Measurements from ENCODE around the gene ADRB1. TPM values are rescaled to one million over a fixed set of nuclear protein-coding genes. Genes with fewer than 3 reads are reported as not detected.

Gene ADRB1
- total RNA-seq, 1 experiment from 2014 or later, result 85.2 TPM

DNA sequence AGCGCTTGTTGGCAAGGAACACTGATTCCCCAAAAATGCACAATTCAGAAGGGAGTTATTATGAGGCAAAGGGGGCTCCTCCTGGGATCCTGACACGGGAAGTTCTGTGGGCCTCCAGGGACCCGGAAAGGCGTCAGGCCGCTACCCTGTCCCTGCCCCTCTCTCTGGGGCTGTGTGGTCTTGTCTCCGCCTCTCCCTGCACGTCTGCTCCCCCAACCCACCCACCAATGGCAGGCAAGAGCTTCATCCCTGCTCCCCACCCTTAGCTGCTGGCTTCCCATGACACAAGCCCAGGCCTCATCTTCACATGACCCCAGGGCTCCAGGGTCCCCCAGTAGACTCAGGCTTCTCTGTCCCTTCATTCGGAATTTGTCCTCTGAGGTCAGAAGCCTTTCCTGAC, 31.0 kb upstream of the ADRB1 start:
- intact Hi-C loops (cut with micrococcal nuclease; ENCODE audit: unreplicated experiment), result no loop called here
- H3K27me3 ChIP-seq (replicated peaks; ENCODE audit: insufficient read depth, low read depth, low read length, poor library complexity), result no peaks in the 10 kb centered on the region
- ChIA-PET POLR2A (ENCODE audit: low non-redundant PET) (no interaction called here), CTCF (no interaction called here)
- no TSS peak for BruUV-seq (replicated peaks)
- DNase-seq (ENCODE audit: low spot score), result no peak
- H3K4me1 ChIP-seq (ENCODE audit: insufficient read depth, low read length, poor library complexity, severe bottlenecking), result no peaks in the 10 kb centered on the region
- peaks cover 8% of the 10 kb centered on the region for H3K9me3 ChIP-seq (ENCODE audit: low read depth, low read length, poor library complexity, severe bottlenecking)
- no peak overlapping the region for H3K4me3 ChIP-seq (ENCODE audit: low read depth, low read length, poor library complexity, severe bottlenecking)
- no peak overlapping the region for H3K27ac ChIP-seq (ENCODE audit: low read depth, low read length, poor library complexity, severe bottlenecking)
- no peaks in the 10 kb centered on the region for H3K36me3 ChIP-seq (ENCODE audit: insufficient read depth, low read length, poor library complexity, severe bottlenecking)
- TF ChIP-seq CTCF (conservative IDR thresholded peaks at IDR 0.05; ENCODE audit: low read depth, low read length) (no peak), EZH2 (IDR thresholded peaks at IDR 0.05; ENCODE audit: borderline replicate concordance, low read depth, low read length, poor library complexity, severe bottlenecking) (no peak)

DNA sequence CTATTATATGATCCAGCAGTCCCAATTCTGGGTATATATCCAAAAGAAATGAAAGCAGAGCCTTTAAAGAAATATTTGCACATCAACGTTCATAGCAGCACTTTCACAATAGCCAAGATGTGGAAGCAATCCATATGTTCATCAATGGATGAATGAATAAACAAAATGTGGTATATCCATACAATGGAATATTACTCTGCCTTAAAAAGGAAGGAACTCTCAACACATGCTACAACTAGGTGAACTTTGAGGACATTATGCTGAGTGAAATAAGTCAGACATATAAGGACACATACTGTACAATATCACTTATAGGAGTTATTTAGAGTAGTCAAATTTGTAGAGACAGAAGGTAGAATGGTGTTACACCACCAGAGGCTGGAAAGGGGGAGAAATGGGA, 28.0 kb upstream of the ADRB1 start:
- BruUV-seq (replicated peaks), result no TSS peak
- no peak for DNase-seq (ENCODE audit: low spot score)
- Histone ChIP-seq H3K9me3 (ENCODE audit: low read depth, low read length, poor library complexity, severe bottlenecking) (peaks cover 8% of the 10 kb centered on the region), H3K27me3 (replicated peaks; ENCODE audit: insufficient read depth, low read depth, low read length, poor library complexity) (no peaks in the 10 kb centered on the region), H3K36me3 (ENCODE audit: insufficient read depth, low read length, poor library complexity, severe bottlenecking) (no peaks in the 10 kb centered on the region), H3K4me3 (ENCODE audit: low read depth, low read length, poor library complexity, severe bottlenecking) (no peak overlapping the region), H3K27ac (ENCODE audit: low read depth, low read length, poor library complexity, severe bottlenecking) (no peak overlapping the region), H3K4me1 (ENCODE audit: insufficient read depth, low read length, poor library complexity, severe bottlenecking) (no peaks in the 10 kb centered on the region)
- ChIA-PET CTCF (no interaction called here), POLR2A (ENCODE audit: low non-redundant PET) (no interaction called here)
- TF ChIP-seq EZH2 (IDR thresholded peaks at IDR 0.05; ENCODE audit: borderline replicate concordance, low read depth, low read length, poor library complexity, severe bottlenecking) (no peak), CTCF (conservative IDR thresholded peaks at IDR 0.05; ENCODE audit: low read depth, low read length) (no peak)
- intact Hi-C loops (cut with micrococcal nuclease; ENCODE audit: unreplicated experiment), result no loop called here

DNA sequence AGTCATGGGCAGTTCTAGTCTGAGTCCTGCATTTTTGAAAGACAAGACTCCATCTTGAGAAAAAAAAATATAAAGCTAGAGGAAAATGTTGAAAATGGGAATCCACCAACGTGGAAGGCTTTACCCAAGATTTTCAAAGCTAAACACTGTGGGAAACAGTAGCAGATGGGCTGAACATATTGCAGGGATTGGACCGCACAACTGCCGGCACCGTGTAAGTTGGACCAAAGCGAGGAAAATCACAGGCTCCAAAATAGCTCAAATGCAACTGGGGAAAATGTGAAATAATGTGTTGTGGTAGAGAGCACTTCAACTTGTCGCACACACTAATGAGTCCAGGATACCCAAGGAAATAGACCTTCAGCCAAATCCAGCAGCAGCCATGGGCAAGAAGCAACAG, 26.4 kb upstream of the ADRB1 start:
- intact Hi-C loops (cut with micrococcal nuclease; ENCODE audit: unreplicated experiment), result no loop called here
- BruUV-seq (replicated peaks), result no TSS peak
- no peak overlapping the region for H3K27ac ChIP-seq (ENCODE audit: low read depth, low read length, poor library complexity, severe bottlenecking)
- H3K9me3 ChIP-seq (ENCODE audit: low read depth, low read length, poor library complexity, severe bottlenecking), result peaks cover 8% of the 10 kb centered on the region
- H3K4me3 ChIP-seq (ENCODE audit: low read depth, low read length, poor library complexity, severe bottlenecking), result no peak overlapping the region
- H3K36me3 ChIP-seq (ENCODE audit: insufficient read depth, low read length, poor library complexity, severe bottlenecking), result no peaks in the 10 kb centered on the region
- ChIA-PET POLR2A (ENCODE audit: low non-redundant PET) (no interaction called here), CTCF (no interaction called here)
- TF ChIP-seq CTCF (conservative IDR thresholded peaks at IDR 0.05; ENCODE audit: low read depth, low read length) (no peak), EZH2 (IDR thresholded peaks at IDR 0.05; ENCODE audit: borderline replicate concordance, low read depth, low read length, poor library complexity, severe bottlenecking) (no peak)
- no peak for DNase-seq (ENCODE audit: low spot score)
- H3K4me1 ChIP-seq (ENCODE audit: insufficient read depth, low read length, poor library complexity, severe bottlenecking), result peaks cover 2% of the 10 kb centered on the region
- H3K27me3 ChIP-seq (replicated peaks; ENCODE audit: insufficient read depth, low read depth, low read length, poor library complexity), result no peaks in the 10 kb centered on the region

Data from A673 (cell line).